A172 (cell line): ENCODE data around the gene ANKRD13B. TPM values are rescaled to one million over a fixed set of nuclear protein-coding genes. Genes with fewer than 3 reads are reported as not detected.
"Not testable (repeated sequence)": the region's sequence is repeated elsewhere in the genome, so short reads cannot be mapped to it uniquely, and the experiment has no call there.

Source experiments
- DNase-seq: peaks from one replicate; pipeline ENCODE4 v3.0.0-alpha.2; 2015; ENCODE audit warnings: low spot score
- total RNA-seq: library from RNA; depleted of rRNA; stranded (reverse); fragments of >200 nt; shearing (Covaris generic); gene quantifications from 2 replicates; pipeline ENCODE4 v1.2.3, GENCODE V29; 2014; rRNA removed

ANKRD13B gene
- 17.6 and 21.8 TPM in 2 replicates for total RNA-seq

- no peak for DNase-seq
These were observed at the start of gene ANKRD13B for GRCh38 chr17:29592850-29593551. ANKRD13B (plus strand) TSS chr17:29593132; CDS start chr17:29593622, 490 bp downstream.

GRCh38 chr17:29544066-29544465, 48.9 kb upstream of the ANKRD13B start:
- DNase-seq: no peak

- no peak for DNase-seq
These were observed 46.8 kb upstream of the ANKRD13B start for GRCh38 chr17:29546085-29546484.

GRCh38 chr17:29546830-29547229, 46.1 kb upstream of the ANKRD13B start:
- DNase-seq: no peak

- DNase-seq: no peak
These were observed 43.6 kb upstream of the ANKRD13B start for GRCh38 chr17:29549177-29549923.

- DNase-seq: no peak
These were observed 37.1 kb upstream of the ANKRD13B start for GRCh38 chr17:29555840-29556239.

- DNase-seq: peak; percentile 80
These were observed 35.7 kb upstream of the ANKRD13B start for GRCh38 chr17:29557085-29557738.

GRCh38 chr17:29557739-29558116, 35.2 kb upstream of the ANKRD13B start:
- DNase-seq: no peak

GRCh38 chr17:29558139-29558538, 34.8 kb upstream of the ANKRD13B start:
- DNase-seq: not testable (repeated sequence)

- DNase-seq: no peak
These were observed 33.3 kb upstream of the ANKRD13B start for GRCh38 chr17:29559640-29560039.

- no peak for DNase-seq
These were observed 32.6 kb upstream of the ANKRD13B start for GRCh38 chr17:29560316-29560715.

GRCh38 chr17:29561554-29562517, 31.1 kb upstream of the ANKRD13B start:
- DNase-seq: no peak

- no peak for DNase-seq
These were observed 30.3 kb upstream of the ANKRD13B start for GRCh38 chr17:29562615-29563014.

GRCh38 chr17:29563816-29564215, 29.1 kb upstream of the ANKRD13B start:
- DNase-seq: no peak

- DNase-seq: no peak
These were observed 27.1 kb upstream of the ANKRD13B start for GRCh38 chr17:29565643-29566472.

GRCh38 chr17:29566473-29567303, 26.2 kb upstream of the ANKRD13B start, which contains the start of gene ABHD15:
ABHD15 (minus strand) TSS chr17:29567037; CDS start chr17:29566966, 71 bp downstream.
- peak; percentile 29 for DNase-seq

- no peak for DNase-seq
These were observed 25.7 kb upstream of the ANKRD13B start for GRCh38 chr17:29567304-29567553.

- peak; percentile 30 for DNase-seq
These were observed 25.2 kb upstream of the ANKRD13B start for GRCh38 chr17:29567554-29568330.
